ENCODE measurements around the gene ZNF616. TPM values are rescaled to one million over a fixed set of nuclear protein-coding genes. Genes with fewer than 3 reads are reported as not detected.

Gene ZNF616
- total RNA-seq, 1 experiment from 2014 or later, result 9.7 TPM

DNA sequence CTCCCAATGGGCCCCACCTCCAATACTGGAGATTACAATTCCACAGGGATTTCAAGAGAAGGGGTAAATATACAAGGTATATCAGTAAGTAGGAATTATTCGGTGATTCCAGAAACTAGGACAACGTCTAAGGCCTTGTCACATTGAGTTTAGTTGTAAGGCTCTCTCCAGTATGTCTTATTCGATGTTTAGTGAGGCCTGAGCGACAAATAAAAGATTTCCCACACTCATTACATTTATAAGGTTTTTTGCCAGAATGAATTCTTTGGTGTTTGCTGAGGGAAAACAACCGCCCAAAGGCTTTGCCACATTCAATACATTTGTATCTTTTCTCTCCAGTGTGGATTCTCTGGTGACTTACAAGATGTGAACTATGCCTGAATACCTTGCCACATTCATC is 25.0 kb downstream of the ZNF616 start:
- H3K9me3 ChIP-seq (ENCODE audit: control insufficient read depth in 1 of 2, insufficient read depth in 1 of 2, low read depth in 1 of 2, low read length in 2 of 2), result peaks cover 54 to 65% of the 10 kb centered on the region in 2 experiments; a peak in 3 of 4 replicates
- no peak for ATAC-seq

DNA sequence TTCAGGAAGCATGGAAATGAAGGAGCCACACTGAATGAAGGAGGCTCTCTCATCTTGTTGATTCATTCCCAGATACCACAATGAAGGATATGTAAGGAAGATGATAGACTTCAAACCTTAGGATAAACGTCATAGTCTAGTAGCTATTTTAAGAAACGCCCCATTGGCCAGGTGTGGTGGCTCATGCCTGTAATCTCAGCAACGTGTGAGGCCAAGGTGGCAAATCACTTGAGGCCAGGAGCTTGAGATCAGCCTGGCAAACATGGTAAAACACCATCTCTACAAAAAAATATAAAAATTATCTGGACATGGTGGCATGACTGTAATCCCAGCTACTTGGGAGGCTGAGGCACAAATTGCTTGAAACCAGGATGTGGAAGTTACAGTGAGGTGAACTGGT is 27.1 kb downstream of the ZNF616 start:
- H3K27ac ChIP-seq (ENCODE audit: low read depth, low read length), result no peak overlapping the region
- POLR2A ChIA-PET, result no interaction called here
- no peaks in the 10 kb centered on the region for H3K9me2 ChIP-seq (ENCODE audit: insufficient read depth)
- RAD21 ChIA-PET (ENCODE audit: low non-redundant PET in 1 of 2, low total read pairs in 2 of 2, uncharacterized antibody in 2 of 2, unreplicated experiment in 2 of 2), result no interaction called here
- no peaks in the 10 kb centered on the region for H3K4me1 ChIP-seq (ENCODE audit: control insufficient read depth in 1 of 2, insufficient read depth in 2 of 2, low read length in 2 of 2)
- H3K4me2 ChIP-seq (ENCODE audit: low read length), result no peak overlapping the region
- no peaks in the 10 kb centered on the region for H3K27me3 ChIP-seq (ENCODE audit: insufficient read depth, low read length)
- ATAC-seq (no peak), DNase-seq (ENCODE audit: low read depth, low spot score) (no peak)
- H3K36me3 ChIP-seq (ENCODE audit: control insufficient read depth in 1 of 2, insufficient read depth in 2 of 2, low read length in 2 of 2), result peaks cover 8 to 16% of the 10 kb centered on the region in 2 experiments
- intact Hi-C loops (cut with micrococcal nuclease), result no loop called here
- no TSS peak for BruUV-seq (replicated peaks)
- no peaks in the 10 kb centered on the region for H3K79me2 ChIP-seq (ENCODE audit: insufficient read depth, low read length)
- no peaks in the 10 kb centered on the region for H4K20me1 ChIP-seq (ENCODE audit: insufficient read depth)
- CTCF ChIA-PET, result no interaction called here
- H2AFZ ChIP-seq (ENCODE audit: low read depth, low read length, poor library complexity, severe bottlenecking), result no peak overlapping the region
- no peak overlapping the region for H3K9ac ChIP-seq (ENCODE audit: low read length)
- peaks cover 45 to 58% of the 10 kb centered on the region in 2 experiments; a peak in 3 of 4 replicates for H3K9me3 ChIP-seq (ENCODE audit: control insufficient read depth in 1 of 2, insufficient read depth in 1 of 2, low read depth in 1 of 2, low read length in 2 of 2)
- no peak overlapping the region for H3K4me3 ChIP-seq (replicated peaks in 1 of 2; ENCODE audit: low read depth in 1 of 2, low read length in 2 of 2)
- TF ChIP-seq EGR1 (IDR thresholded peaks at IDR 0.05; ENCODE audit: low read depth), result no peak
- TF ChIP-seq YY1 (IDR thresholded peaks at IDR 0.05; ENCODE audit: extremely low read depth, insufficient replicate concordance, low read depth, low read length), result no peak
- TF ChIP-seq, protein P1, sequence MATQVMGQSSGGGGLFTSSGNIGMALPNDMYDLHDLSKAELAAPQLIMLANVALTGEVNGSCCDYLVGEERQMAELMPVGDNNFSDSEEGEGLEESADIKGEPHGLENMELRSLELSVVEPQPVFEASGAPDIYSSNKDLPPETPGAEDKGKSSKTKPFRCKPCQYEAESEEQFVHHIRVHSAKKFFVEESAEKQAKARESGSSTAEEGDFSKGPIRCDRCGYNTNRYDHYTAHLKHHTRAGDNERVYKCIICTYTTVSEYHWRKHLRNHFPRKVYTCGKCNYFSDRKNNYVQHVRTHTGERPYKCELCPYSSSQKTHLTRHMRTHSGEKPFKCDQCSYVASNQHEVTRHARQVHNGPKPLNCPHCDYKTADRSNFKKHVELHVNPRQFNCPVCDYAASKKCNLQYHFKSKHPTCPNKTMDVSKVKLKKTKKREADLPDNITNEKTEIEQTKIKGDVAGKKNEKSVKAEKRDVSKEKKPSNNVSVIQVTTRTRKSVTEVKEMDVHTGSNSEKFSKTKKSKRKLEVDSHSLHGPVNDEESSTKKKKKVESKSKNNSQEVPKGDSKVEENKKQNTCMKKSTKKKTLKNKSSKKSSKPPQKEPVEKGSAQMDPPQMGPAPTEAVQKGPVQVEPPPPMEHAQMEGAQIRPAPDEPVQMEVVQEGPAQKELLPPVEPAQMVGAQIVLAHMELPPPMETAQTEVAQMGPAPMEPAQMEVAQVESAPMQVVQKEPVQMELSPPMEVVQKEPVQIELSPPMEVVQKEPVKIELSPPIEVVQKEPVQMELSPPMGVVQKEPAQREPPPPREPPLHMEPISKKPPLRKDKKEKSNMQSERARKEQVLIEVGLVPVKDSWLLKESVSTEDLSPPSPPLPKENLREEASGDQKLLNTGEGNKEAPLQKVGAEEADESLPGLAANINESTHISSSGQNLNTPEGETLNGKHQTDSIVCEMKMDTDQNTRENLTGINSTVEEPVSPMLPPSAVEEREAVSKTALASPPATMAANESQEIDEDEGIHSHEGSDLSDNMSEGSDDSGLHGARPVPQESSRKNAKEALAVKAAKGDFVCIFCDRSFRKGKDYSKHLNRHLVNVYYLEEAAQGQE (IDR thresholded peaks at IDR 0.05; ENCODE audit: low read depth), result no peak
- TF ChIP-seq, protein P2, sequence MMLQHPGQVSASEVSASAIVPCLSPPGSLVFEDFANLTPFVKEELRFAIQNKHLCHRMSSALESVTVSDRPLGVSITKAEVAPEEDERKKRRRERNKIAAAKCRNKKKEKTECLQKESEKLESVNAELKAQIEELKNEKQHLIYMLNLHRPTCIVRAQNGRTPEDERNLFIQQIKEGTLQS (IDR thresholded peaks at IDR 0.05), result no peak
- TF ChIP-seq, protein P3, sequence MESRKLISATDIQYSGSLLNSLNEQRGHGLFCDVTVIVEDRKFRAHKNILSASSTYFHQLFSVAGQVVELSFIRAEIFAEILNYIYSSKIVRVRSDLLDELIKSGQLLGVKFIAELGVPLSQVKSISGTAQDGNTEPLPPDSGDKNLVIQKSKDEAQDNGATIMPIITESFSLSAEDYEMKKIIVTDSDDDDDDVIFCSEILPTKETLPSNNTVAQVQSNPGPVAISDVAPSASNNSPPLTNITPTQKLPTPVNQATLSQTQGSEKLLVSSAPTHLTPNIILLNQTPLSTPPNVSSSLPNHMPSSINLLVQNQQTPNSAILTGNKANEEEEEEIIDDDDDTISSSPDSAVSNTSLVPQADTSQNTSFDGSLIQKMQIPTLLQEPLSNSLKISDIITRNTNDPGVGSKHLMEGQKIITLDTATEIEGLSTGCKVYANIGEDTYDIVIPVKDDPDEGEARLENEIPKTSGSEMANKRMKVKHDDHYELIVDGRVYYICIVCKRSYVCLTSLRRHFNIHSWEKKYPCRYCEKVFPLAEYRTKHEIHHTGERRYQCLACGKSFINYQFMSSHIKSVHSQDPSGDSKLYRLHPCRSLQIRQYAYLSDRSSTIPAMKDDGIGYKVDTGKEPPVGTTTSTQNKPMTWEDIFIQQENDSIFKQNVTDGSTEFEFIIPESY (IDR thresholded peaks at IDR 0.05; ENCODE audit: extremely low read depth, insufficient replicate concordance, low read length), result no peak
- TF ChIP-seq SP1 (IDR thresholded peaks at IDR 0.05; ENCODE audit: low read depth), result no peak

More for the DNA sequence above, 25.0 kb downstream of the ZNF616 start:
- H3K9ac ChIP-seq (ENCODE audit: low read length), result no peak overlapping the region
- H3K27ac ChIP-seq (ENCODE audit: low read depth, low read length), result no peak overlapping the region
- no peaks in the 10 kb centered on the region for H4K20me1 ChIP-seq (ENCODE audit: insufficient read depth)
- POLR2A ChIA-PET, result no interaction called here
- H3K4me1 ChIP-seq (ENCODE audit: control insufficient read depth in 1 of 2, insufficient read depth in 2 of 2, low read length in 2 of 2), result no peaks in the 10 kb centered on the region
- peaks cover 8 to 30% of the 10 kb centered on the region in 2 experiments for H3K36me3 ChIP-seq (ENCODE audit: control insufficient read depth in 1 of 2, insufficient read depth in 2 of 2, low read length in 2 of 2)
- TF ChIP-seq SP1 (IDR thresholded peaks at IDR 0.05; ENCODE audit: low read depth) (no peak), YY1 (IDR thresholded peaks at IDR 0.05; ENCODE audit: extremely low read depth, insufficient replicate concordance, low read depth, low read length) (no peak), RAD21 (IDR thresholded peaks at IDR 0.05; ENCODE audit: low read depth) (no peak), FOSL1 (IDR thresholded peaks at IDR 0.05; ENCODE audit: low read depth) (no peak), ZNF274 (IDR thresholded peaks at IDR 0.05; ENCODE audit: low read depth, low read length) (no peak), SRF (IDR thresholded peaks at IDR 0.05; ENCODE audit: low read depth) (no peak), CBX3 (IDR thresholded peaks at IDR 0.05; ENCODE audit: low read depth) (no peak), SIN3A (IDR thresholded peaks at IDR 0.05; ENCODE audit: low read depth) (no peak), ZFX (IDR thresholded peaks at IDR 0.05) (no peak)
- TF ChIP-seq, protein P4, sequence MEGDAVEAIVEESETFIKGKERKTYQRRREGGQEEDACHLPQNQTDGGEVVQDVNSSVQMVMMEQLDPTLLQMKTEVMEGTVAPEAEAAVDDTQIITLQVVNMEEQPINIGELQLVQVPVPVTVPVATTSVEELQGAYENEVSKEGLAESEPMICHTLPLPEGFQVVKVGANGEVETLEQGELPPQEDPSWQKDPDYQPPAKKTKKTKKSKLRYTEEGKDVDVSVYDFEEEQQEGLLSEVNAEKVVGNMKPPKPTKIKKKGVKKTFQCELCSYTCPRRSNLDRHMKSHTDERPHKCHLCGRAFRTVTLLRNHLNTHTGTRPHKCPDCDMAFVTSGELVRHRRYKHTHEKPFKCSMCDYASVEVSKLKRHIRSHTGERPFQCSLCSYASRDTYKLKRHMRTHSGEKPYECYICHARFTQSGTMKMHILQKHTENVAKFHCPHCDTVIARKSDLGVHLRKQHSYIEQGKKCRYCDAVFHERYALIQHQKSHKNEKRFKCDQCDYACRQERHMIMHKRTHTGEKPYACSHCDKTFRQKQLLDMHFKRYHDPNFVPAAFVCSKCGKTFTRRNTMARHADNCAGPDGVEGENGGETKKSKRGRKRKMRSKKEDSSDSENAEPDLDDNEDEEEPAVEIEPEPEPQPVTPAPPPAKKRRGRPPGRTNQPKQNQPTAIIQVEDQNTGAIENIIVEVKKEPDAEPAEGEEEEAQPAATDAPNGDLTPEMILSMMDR (IDR thresholded peaks at IDR 0.05 in 2 of 3, conservative IDR thresholded peaks at IDR 0.05 in 1 of 3; ENCODE audit: borderline replicate concordance in 1 of 3, insufficient read depth in 1 of 3, low read depth in 2 of 3, low read length in 2 of 3), result no peak
- intact Hi-C loops (cut with micrococcal nuclease), result no loop called here
- no peaks in the 10 kb centered on the region for H3K79me2 ChIP-seq (ENCODE audit: insufficient read depth, low read length)
- no peak overlapping the region for H2AFZ ChIP-seq (ENCODE audit: low read depth, low read length, poor library complexity, severe bottlenecking)
- H3K9me2 ChIP-seq (ENCODE audit: insufficient read depth), result no peaks in the 10 kb centered on the region
- H3K27me3 ChIP-seq (ENCODE audit: insufficient read depth, low read length), result no peaks in the 10 kb centered on the region
- H3K4me3 ChIP-seq (replicated peaks in 1 of 2; ENCODE audit: low read depth in 1 of 2, low read length in 2 of 2), result no peak overlapping the region
- no peak for DNase-seq (ENCODE audit: low read depth, low spot score)
- BruUV-seq (replicated peaks), result no TSS peak
- no peak overlapping the region for H3K4me2 ChIP-seq (ENCODE audit: low read length)
- CTCF ChIA-PET, result no interaction called here
- RAD21 ChIA-PET (ENCODE audit: low non-redundant PET in 1 of 2, low total read pairs in 2 of 2, uncharacterized antibody in 2 of 2, unreplicated experiment in 2 of 2), result no interaction called here

Data from HCT116 (cell line).